DOHH2 (cell line): ENCODE measurements around the gene WNT7A.

Experiments
- H3F3A ChIP-seq: fragments of 200-600 bp; sonication (generic), shearing (Covaris generic); 2 replicates; pipeline ENCODE4 v1.6.0; 2016; ENCODE audit warnings: antibody characterized with exemption, mild to moderate bottlenecking; ENCODE audit not compliant: control insufficient read depth, insufficient read depth
- H3K27ac ChIP-seq: fragments of 200-600 bp; sonication (generic); 2 replicates; pipeline ENCODE4 v1.5.1; 2014; ENCODE audit warnings: low read depth, mild to moderate bottlenecking, low read length, moderate library complexity
- H3K27me3 ChIP-seq: fragments of 200-600 bp; sonication (generic); 2 replicates; pipeline ENCODE4 v1.6.1; 2014; ENCODE audit warnings: mild to moderate bottlenecking, low read length, mixed read lengths; ENCODE audit not compliant: control insufficient read depth
- H3K36me3 ChIP-seq: fragments of 200-600 bp; sonication (generic); 2 replicates; pipeline ENCODE4 v1.6.1; 2014; ENCODE audit warnings: mild to moderate bottlenecking, low read length, moderate library complexity, mixed read lengths; ENCODE audit not compliant: control insufficient read depth
- H3K4me1 ChIP-seq: fragments of 200-600 bp; sonication (generic); 2 replicates; pipeline ENCODE4 v1.6.1; 2014; ENCODE audit warnings: mild to moderate bottlenecking, low read length, mixed read lengths; ENCODE audit not compliant: control insufficient read depth
- H3K4me2 ChIP-seq: fragments of 200-600 bp; sonication (generic); 2 replicates; pipeline ENCODE4 v1.6.0; 2014; ENCODE audit warnings: mild to moderate bottlenecking, low read length, moderate library complexity
- H3K4me3 ChIP-seq: fragments of 200-600 bp; sonication (generic); 2 replicates; pipeline ENCODE4 v1.5.1; 2014; ENCODE audit warnings: mild to moderate bottlenecking, low read length, mixed read lengths
- H3K79me2 ChIP-seq: fragments of 200-600 bp; sonication (generic); 2 replicates; pipeline ENCODE4 v1.6.1; 2014; ENCODE audit warnings: mild to moderate bottlenecking, low read length, mixed read lengths; ENCODE audit not compliant: control insufficient read depth
- H3K9me2 ChIP-seq: fragments of 200-600 bp; sonication (generic); replicated peaks from 2 replicates; pipeline ENCODE4 v1.6.1; 2014; ENCODE audit warnings: mild to moderate bottlenecking, low read length, mixed read lengths; ENCODE audit not compliant: control insufficient read depth
- H3K9me3 ChIP-seq: fragments of 200-600 bp; sonication (generic); 2 replicates; pipeline ENCODE4 v1.6.1; 2014; ENCODE audit warnings: antibody characterized with exemption, low read length, mixed read lengths; ENCODE audit not compliant: control insufficient read depth, insufficient read depth
- H4K20me1 ChIP-seq: fragments of 200-600 bp; sonication (generic); 2 replicates; pipeline ENCODE4 v1.6.0; 2014; ENCODE audit warnings: low read depth, mild to moderate bottlenecking, antibody characterized with exemption, low read length, moderate library complexity; ENCODE audit not compliant: control insufficient read depth, insufficient read depth
- CTCF ChIP-seq: fragments of 200-600 bp; sonication (generic); IDR thresholded peaks from one replicate; pipeline ENCODE4 v1.5.1; 2014; ENCODE audit warnings: antibody characterized with exemption, mild to moderate bottlenecking, low read depth, low read length; ENCODE audit not compliant: poor library complexity, severe bottlenecking
- EZH2phosphoT487 ChIP-seq: fragments of 200-600 bp; sonication (generic); IDR thresholded peaks from 2 replicates; pipeline ENCODE4 v1.6.1; 2017; ENCODE audit warnings: borderline replicate concordance, mild to moderate bottlenecking, antibody characterized with exemption, low read length, moderate library complexity, mixed read lengths

The WNT7A gene

GRCh38 chr3:13811614-13812013 is 68.3 kb downstream of the WNT7A start:
- H3K4me2 ChIP-seq: no peak overlapping the region
- H3K27ac ChIP-seq: no peak overlapping the region
- H4K20me1 ChIP-seq: no peaks in the 10 kb centered on the region
- no peaks in the 10 kb centered on the region for H3K27me3 ChIP-seq
- no peaks in the 10 kb centered on the region for H3K9me2 ChIP-seq
- no peaks in the 10 kb centered on the region for H3F3A ChIP-seq
- H3K4me3 ChIP-seq: no peak overlapping the region
- no peak for TF ChIP-seq EZH2phosphoT487
- TF ChIP-seq CTCF: no peak
- no peaks in the 10 kb centered on the region for H3K4me1 ChIP-seq
- peaks cover 26% of the 10 kb centered on the region for H3K9me3 ChIP-seq
- no peaks in the 10 kb centered on the region for H3K36me3 ChIP-seq
- no peaks in the 10 kb centered on the region for H3K79me2 ChIP-seq

- Histone ChIP-seq H3K9me2 (no peaks in the 10 kb centered on the region), H3K4me1 (no peaks in the 10 kb centered on the region), H3K9me3 (peaks cover 4% of the 10 kb centered on the region; the same call in 1 of the 2 replicates), H3K79me2 (no peaks in the 10 kb centered on the region), H4K20me1 (no peaks in the 10 kb centered on the region), H3K4me2 (no peak overlapping the region), H3F3A (no peaks in the 10 kb centered on the region), H3K36me3 (no peaks in the 10 kb centered on the region), H3K27me3 (no peaks in the 10 kb centered on the region), H3K27ac (no peak overlapping the region), H3K4me3 (no peak overlapping the region)
- TF ChIP-seq EZH2phosphoT487 (no peak), CTCF (no peak)
Observed at GRCh38 chr3:13808550-13808949, 71.3 kb downstream of the WNT7A start.

- Histone ChIP-seq H4K20me1 (no peaks in the 10 kb centered on the region), H3K4me3 (no peak overlapping the region), H3K4me2 (no peak overlapping the region), H3K9me3 (no peaks in the 10 kb centered on the region), H3K27me3 (no peaks in the 10 kb centered on the region), H3K27ac (no peak overlapping the region), H3K36me3 (no peaks in the 10 kb centered on the region), H3K4me1 (no peaks in the 10 kb centered on the region), H3K79me2 (no peaks in the 10 kb centered on the region), H3K9me2 (no peaks in the 10 kb centered on the region), H3F3A (no peaks in the 10 kb centered on the region)
- TF ChIP-seq CTCF (no peak), EZH2phosphoT487 (no peak)
Observed at GRCh38 chr3:13801361-13802204, 78.3 kb downstream of the WNT7A start.
